Measurements from ENCODE around the gene RNF223. TPM values are rescaled to one million over a fixed set of nuclear protein-coding genes. Genes with fewer than 3 reads are reported as not detected.
A peak's percentile ranks its signal among the peaks of the same experiment; 100 is the strongest.

Gene RNF223
- total and polyA plus RNA-seq, 2 of the 13 experiments (the other 11 are each of a cell fraction or from before 2014, with no cell fraction given) = 0.03 TPM; not detected in 1

- TF ChIP-seq KLF11 (CRISPR knock-in tag; IDR thresholded peaks at IDR 0.05) (no peak), POLR2A (IDR thresholded peaks at IDR 0.05; ENCODE audit: insufficient read depth in 1 of 2, low read depth in 2 of 2, low read length in 2 of 2) (no peak), PITX1 (CRISPR knock-in tag; IDR thresholded peaks at IDR 0.05) (no peak; the same call in 1 of the 2 replicates), GLMP (CRISPR knock-in tag; IDR thresholded peaks at IDR 0.05; ENCODE audit: borderline replicate concordance) (no peak), RNF2 (conservative IDR thresholded peaks at IDR 0.05; ENCODE audit: low read depth) (0 out of 2 replicates have a peak, but pooled peaks have one; percentile 53), KDM5B (CRISPR knock-in tag; IDR thresholded peaks at IDR 0.05; ENCODE audit: borderline replicate concordance) (peak; percentile 63; the same call in 1 of the 2 replicates), ZNF766 (CRISPR knock-in tag; IDR thresholded peaks at IDR 0.05; ENCODE audit: borderline replicate concordance) (no peak), MYNN (CRISPR knock-in tag; IDR thresholded peaks at IDR 0.05; ENCODE audit: low read depth) (no peak), SP1 (IDR thresholded peaks at IDR 0.05) (no peak), SP1 (CRISPR knock-in tag; IDR thresholded peaks at IDR 0.05) (peak; percentile 12; the same call in 1 of the 2 replicates), ZMAT5 (CRISPR knock-in tag; IDR thresholded peaks at IDR 0.05; ENCODE audit: borderline replicate concordance, low read depth) (no peak), ZNF576 (CRISPR knock-in tag; IDR thresholded peaks at IDR 0.05) (0 out of 2 replicates have a peak, but pooled peaks have one; percentile 21), PBX3 (CRISPR knock-in tag; IDR thresholded peaks at IDR 0.05; ENCODE audit: borderline replicate concordance) (no peak), ZNF878 (CRISPR knock-in tag; IDR thresholded peaks at IDR 0.05) (no peak)
- TF ChIP-seq, protein P1, sequence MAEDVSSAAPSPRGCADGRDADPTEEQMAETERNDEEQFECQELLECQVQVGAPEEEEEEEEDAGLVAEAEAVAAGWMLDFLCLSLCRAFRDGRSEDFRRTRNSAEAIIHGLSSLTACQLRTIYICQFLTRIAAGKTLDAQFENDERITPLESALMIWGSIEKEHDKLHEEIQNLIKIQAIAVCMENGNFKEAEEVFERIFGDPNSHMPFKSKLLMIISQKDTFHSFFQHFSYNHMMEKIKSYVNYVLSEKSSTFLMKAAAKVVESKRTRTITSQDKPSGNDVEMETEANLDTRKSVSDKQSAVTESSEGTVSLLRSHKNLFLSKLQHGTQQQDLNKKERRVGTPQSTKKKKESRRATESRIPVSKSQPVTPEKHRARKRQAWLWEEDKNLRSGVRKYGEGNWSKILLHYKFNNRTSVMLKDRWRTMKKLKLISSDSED (CRISPR knock-in tag; IDR thresholded peaks at IDR 0.05) = no peak
- TF ChIP-seq, protein P2, sequence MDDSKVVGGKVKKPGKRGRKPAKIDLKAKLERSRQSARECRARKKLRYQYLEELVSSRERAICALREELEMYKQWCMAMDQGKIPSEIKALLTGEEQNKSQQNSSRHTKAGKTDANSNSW (CRISPR knock-in tag; IDR thresholded peaks at IDR 0.05; ENCODE audit: borderline replicate concordance) = no peak
- TF ChIP-seq, protein P3, sequence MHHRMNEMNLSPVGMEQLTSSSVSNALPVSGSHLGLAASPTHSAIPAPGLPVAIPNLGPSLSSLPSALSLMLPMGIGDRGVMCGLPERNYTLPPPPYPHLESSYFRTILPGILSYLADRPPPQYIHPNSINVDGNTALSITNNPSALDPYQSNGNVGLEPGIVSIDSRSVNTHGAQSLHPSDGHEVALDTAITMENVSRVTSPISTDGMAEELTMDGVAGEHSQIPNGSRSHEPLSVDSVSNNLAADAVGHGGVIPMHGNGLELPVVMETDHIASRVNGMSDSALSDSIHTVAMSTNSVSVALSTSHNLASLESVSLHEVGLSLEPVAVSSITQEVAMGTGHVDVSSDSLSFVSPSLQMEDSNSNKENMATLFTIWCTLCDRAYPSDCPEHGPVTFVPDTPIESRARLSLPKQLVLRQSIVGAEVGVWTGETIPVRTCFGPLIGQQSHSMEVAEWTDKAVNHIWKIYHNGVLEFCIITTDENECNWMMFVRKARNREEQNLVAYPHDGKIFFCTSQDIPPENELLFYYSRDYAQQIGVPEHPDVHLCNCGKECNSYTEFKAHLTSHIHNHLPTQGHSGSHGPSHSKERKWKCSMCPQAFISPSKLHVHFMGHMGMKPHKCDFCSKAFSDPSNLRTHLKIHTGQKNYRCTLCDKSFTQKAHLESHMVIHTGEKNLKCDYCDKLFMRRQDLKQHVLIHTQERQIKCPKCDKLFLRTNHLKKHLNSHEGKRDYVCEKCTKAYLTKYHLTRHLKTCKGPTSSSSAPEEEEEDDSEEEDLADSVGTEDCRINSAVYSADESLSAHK (CRISPR knock-in tag; IDR thresholded peaks at IDR 0.05; ENCODE audit: borderline replicate concordance) = no peak
- TF ChIP-seq, protein P4, sequence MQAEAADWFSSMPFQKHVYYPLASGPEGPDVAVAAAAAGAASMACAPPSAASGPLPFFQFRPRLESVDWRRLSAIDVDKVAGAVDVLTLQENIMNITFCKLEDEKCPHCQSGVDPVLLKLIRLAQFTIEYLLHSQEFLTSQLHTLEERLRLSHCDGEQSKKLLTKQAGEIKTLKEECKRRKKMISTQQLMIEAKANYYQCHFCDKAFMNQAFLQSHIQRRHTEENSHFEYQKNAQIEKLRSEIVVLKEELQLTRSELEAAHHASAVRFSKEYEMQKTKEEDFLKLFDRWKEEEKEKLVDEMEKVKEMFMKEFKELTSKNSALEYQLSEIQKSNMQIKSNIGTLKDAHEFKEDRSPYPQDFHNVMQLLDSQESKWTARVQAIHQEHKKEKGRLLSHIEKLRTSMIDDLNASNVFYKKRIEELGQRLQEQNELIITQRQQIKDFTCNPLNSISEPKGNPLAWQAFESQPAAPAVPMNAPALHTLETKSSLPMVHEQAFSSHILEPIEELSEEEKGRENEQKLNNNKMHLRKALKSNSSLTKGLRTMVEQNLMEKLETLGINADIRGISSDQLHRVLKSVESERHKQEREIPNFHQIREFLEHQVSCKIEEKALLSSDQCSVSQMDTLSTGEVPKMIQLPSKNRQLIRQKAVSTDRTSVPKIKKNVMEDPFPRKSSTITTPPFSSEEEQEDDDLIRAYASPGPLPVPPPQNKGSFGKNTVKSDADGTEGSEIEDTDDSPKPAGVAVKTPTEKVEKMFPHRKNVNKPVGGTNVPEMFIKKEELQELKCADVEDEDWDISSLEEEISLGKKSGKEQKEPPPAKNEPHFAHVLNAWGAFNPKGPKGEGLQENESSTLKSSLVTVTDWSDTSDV (CRISPR knock-in tag; IDR thresholded peaks at IDR 0.05) = no peak
Observed at GRCh38 chr1:1063945-1064831, 9.9 kb downstream of the RNF223 start (continued).

Data from HepG2 (cell line).